Measurements from ENCODE around the gene TENM3. TPM values are rescaled to one million over a fixed set of nuclear protein-coding genes. Genes with fewer than 3 reads are reported as not detected.
"Not testable (repeated sequence)": the region's sequence is repeated elsewhere in the genome, so short reads cannot be mapped to it uniquely, and the experiment has no call there.

Gene TENM3
- total and polyA plus RNA-seq, 3 donors from 2014 or later, result 10.9 to 42.7 (median 42.2) TPM

GRCh38 chr4:182809417-182810102 is 566.4 kb downstream of the TENM3 start:
- 56 to 96% methylated on average over 2 to 5 of the region's 5 CpGs for WGBS, 2 donors
- Histone ChIP-seq H3K27me3 (no peaks in the 10 kb centered on the region), H3K27ac (no peak overlapping the region), H3K36me3 (ENCODE audit: low read depth, missing control alignments) (no peaks in the 10 kb centered on the region), H3K9me3 (no peaks in the 10 kb centered on the region), H3K4me3 (no peak overlapping the region), H3K4me1 (no peaks in the 10 kb centered on the region)
- intact Hi-C loops (cut with DNase I; ENCODE audit: low total_unique reads), result loop anchor here (10.0 kb wide), 1 partner anchor 325 kb away; no protein-coding TSS in a partner anchor
- no peak for DNase-seq
- no peak for TF ChIP-seq CTCF (IDR thresholded peaks at IDR 0.05)
- no peak for TF ChIP-seq POLR2A (IDR thresholded peaks at IDR 0.05)

- H3K27me3 ChIP-seq, result no peaks in the 10 kb centered on the region
- H3K4me3 ChIP-seq, result no peak overlapping the region
- TF ChIP-seq POLR2A (IDR thresholded peaks at IDR 0.05), result no peak
- no peak for TF ChIP-seq CTCF (IDR thresholded peaks at IDR 0.05)
- no peaks in the 10 kb centered on the region for H3K9me3 ChIP-seq
- WGBS, 2 donors, result 94% methylated on average over 4 of the region's 4 CpGs
- no peak for DNase-seq
- no peaks in the 10 kb centered on the region for H3K36me3 ChIP-seq (ENCODE audit: low read depth, missing control alignments)
- no peak overlapping the region for H3K27ac ChIP-seq
- H3K4me1 ChIP-seq, result no peaks in the 10 kb centered on the region
- intact Hi-C loops (cut with DNase I; ENCODE audit: low total_unique reads), result no loop called here
These were observed 567.0 kb downstream of the TENM3 start for GRCh38 chr4:182810103-182810615.

GRCh38 chr4:182812916-182813315 is 569.7 kb downstream of the TENM3 start:
- intact Hi-C loops (cut with DNase I; ENCODE audit: low total_unique reads), result no loop called here
- Histone ChIP-seq H3K36me3 (ENCODE audit: low read depth, missing control alignments) (no peaks in the 10 kb centered on the region), H3K27ac (no peak overlapping the region), H3K4me3 (no peak overlapping the region), H3K27me3 (no peaks in the 10 kb centered on the region), H3K4me1 (no peaks in the 10 kb centered on the region), H3K9me3 (no peaks in the 10 kb centered on the region)
- TF ChIP-seq CTCF (IDR thresholded peaks at IDR 0.05) (no peak), POLR2A (IDR thresholded peaks at IDR 0.05) (no peak)
- 69 to 76% methylated on average over 4 of the region's 4 CpGs for WGBS, 2 donors
- no peak for DNase-seq

DNA sequence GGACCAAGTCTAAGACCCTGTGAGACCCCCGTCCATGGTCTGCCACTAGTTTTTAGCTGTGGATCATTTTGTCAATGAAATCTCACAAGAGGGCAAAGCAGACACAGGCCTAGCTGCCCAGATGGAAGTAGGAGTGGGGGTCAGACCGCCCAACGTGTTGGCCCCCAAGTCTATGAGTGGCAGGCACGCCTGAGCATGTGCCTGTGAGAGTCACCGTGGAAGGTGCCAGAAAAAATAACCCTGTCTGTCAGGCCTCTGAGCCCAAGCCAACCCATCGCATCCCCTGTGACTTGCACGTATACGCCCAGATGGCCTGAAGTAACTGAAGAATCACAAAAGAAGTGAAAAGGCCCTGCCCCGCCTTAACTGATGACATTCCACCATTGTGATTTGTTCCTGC is 570.9 kb downstream of the TENM3 start:
- H3K27ac ChIP-seq; intact Hi-C loops (cut with DNase I; ENCODE audit: low total_unique reads); H3K4me3 ChIP-seq; H3K27me3 ChIP-seq; H3K9me3 ChIP-seq; DNase-seq; H3K36me3 ChIP-seq (ENCODE audit: low read depth, missing control alignments); H3K4me1 ChIP-seq: not testable (repeated sequence)
- WGBS, 2 donors, result 93% methylated on average over 5 to 9 of the region's 9 CpGs

DNA sequence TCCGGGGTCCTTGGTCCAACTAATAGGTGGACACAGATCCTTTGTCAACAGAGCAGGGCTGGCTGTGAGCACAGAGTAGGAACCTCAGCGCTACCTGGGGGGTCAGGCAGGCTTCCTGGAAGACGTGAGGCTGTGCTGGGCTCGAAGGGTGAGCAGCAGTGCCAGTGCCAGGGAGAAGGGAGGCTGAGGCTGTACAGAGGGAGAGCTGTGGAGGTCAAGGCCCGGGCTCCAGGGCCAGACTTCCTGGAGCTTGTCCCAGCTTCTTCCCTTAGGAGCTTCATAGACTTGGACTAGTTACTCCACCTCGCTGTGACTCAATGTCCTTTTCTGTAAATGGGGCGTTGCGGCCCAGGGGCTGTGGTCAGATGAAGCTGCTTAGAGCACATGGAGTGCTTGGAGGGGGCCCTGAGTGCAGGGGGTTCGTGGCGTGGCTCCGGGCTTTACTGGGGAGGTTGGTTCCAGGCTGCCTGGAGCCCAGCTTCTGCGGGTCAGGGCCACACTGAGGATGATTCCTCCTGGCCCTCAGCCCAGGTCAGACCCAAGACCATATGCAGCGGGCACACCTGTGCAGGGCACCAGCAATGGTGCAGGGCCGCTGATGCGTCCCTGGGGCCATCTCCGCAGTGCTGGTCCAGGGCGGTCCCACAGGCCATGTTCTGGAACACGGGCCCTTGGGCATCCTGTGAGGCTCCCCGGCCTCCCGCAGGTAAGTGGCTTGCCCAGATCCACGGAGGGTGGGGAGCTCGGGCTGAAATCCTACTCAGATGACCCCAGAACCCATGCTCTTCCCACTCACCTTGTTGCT is 575.9 kb downstream of the TENM3 start:
- 88 to 93% methylated on average over 7 to 22 of the region's 22 CpGs for WGBS, 2 donors
- H3K27ac ChIP-seq, result no peak overlapping the region
- H3K36me3 ChIP-seq (ENCODE audit: low read depth, missing control alignments), result no peaks in the 10 kb centered on the region
- no peak overlapping the region for H3K4me3 ChIP-seq
- intact Hi-C loops (cut with DNase I; ENCODE audit: low total_unique reads), result no loop called here
- no peaks in the 10 kb centered on the region for H3K9me3 ChIP-seq
- H3K27me3 ChIP-seq, result no peaks in the 10 kb centered on the region
- no peak for TF ChIP-seq CTCF (IDR thresholded peaks at IDR 0.05)
- TF ChIP-seq POLR2A (IDR thresholded peaks at IDR 0.05), result no peak
- no peak for DNase-seq
- no peaks in the 10 kb centered on the region for H3K4me1 ChIP-seq

Measured in testis (tissue), 3 donors.